Measurements from ENCODE around the gene CUX1. TPM values are rescaled to one million over a fixed set of nuclear protein-coding genes. Genes with fewer than 3 reads are reported as not detected.

Gene CUX1
- total and polyA plus RNA-seq, 2 donors (not counting 1 experiment from before 2014, with no cell fraction given), result 10.8 to 86.5 TPM

GRCh38 chr7:102305414-102306268 is 488.2 kb downstream of the CUX1 start:
- ChIA-PET POLR2A (interaction anchor here (1.0 to 10.7 kb wide), 3 partner anchors 17 to 26 kb away, joined by 7 to 126 read pairs (median 11); partner anchors contain the start of gene SH2B2), CTCF (interaction anchor here (0.8 to 7.4 kb wide), 5 partner anchors 10 to 86 kb away, joined by 3 to 75 read pairs (median 7); partner anchors contain the start of gene SH2B2)
- H3K79me2 ChIP-seq (ENCODE audit: control insufficient read depth, insufficient read depth, low read length), result peaks cover 75% of the 10 kb centered on the region
- H2AFZ ChIP-seq (ENCODE audit: insufficient read depth, low read depth, low read length, poor library complexity, severe bottlenecking), result peak overlapping the region; percentile 28
- peak overlapping the region; percentile 81 for H3K4me3 Mint-ChIP-seq
- no peaks in the 10 kb centered on the region for H3K27me3 ChIP-seq (replicated peaks in 1 of 4; ENCODE audit: control extremely low read depth in 1 of 4, control insufficient read depth in 3 of 4, insufficient read depth in 4 of 4, low read length in 3 of 4)
- H3K9me3 ChIP-seq (ENCODE audit: control extremely low read depth in 1 of 3, control insufficient read depth in 2 of 3, insufficient read depth in 1 of 3, low read length in 2 of 3), result peaks cover 0 to 7% (median 0%) of the 10 kb centered on the region in 3 donors
- peak overlapping the region; percentile 93 to 95 for H3K27ac ChIP-seq (ENCODE audit: low read length in 2 of 2)
- TF ChIP-seq CTCF (IDR thresholded peaks at IDR 0.05) (no peak), EZH2 (IDR thresholded peaks at IDR 0.05; ENCODE audit: borderline replicate concordance, insufficient read depth, low read depth, low read length, poor library complexity, severe bottlenecking) (no peak)
- 44% methylated on average over 10 of the region's 17 CpGs for WGBS (ENCODE audit: insufficient coverage)
- H3K4me1 ChIP-seq (ENCODE audit: control insufficient read depth in 2 of 2, insufficient read depth in 2 of 2, low read length in 2 of 2), result peaks cover 70 to 78% of the 10 kb centered on the region in 2 donors
- ATAC-seq (ENCODE audit: low read depth) (peak; percentile 3), DNase-seq (peak; percentile 54)
- peak overlapping the region; percentile 86 for H3K4me2 ChIP-seq (replicated peaks; ENCODE audit: low read depth, low read length, poor library complexity, severe bottlenecking)
- H3K9me3 Mint-ChIP-seq (ENCODE audit: insufficient read depth), result no peaks in the 10 kb centered on the region
- H3K9ac ChIP-seq (ENCODE audit: low read length), result peak overlapping the region; percentile 59
- H3K36me3 ChIP-seq (replicated peaks in 1 of 2; ENCODE audit: control extremely low read depth in 1 of 2, control insufficient read depth in 1 of 2, extremely low read depth in 1 of 2, insufficient read depth in 2 of 2, low read length in 1 of 2), result peaks cover 0 to 52% of the 10 kb centered on the region in 2 experiments
- H3K27me3 Mint-ChIP-seq, result no peaks in the 10 kb centered on the region
- peaks cover 20% of the 10 kb centered on the region for H4K20me1 ChIP-seq (ENCODE audit: control insufficient read depth, insufficient read depth, low read length, poor library complexity, severe bottlenecking)
- peaks cover 74% of the 10 kb centered on the region for H3K4me1 Mint-ChIP-seq
- H3K27ac Mint-ChIP-seq, result peak overlapping the region; percentile 98
- H3K4me3 ChIP-seq (ENCODE audit: control extremely low read depth in 1 of 5, extremely low read depth in 1 of 5, insufficient read depth in 1 of 5, low read depth in 2 of 5, low read length in 4 of 5), result peak overlapping the region in 1 of 5 experiments; percentile 9
- intact Hi-C loops (cut with micrococcal nuclease), result loop anchor here (10.0 kb wide), 1 partner anchor 119 kb away; no protein-coding TSS in a partner anchor
